HS-5 (cell line): ENCODE data around the gene NR1I2.

ENCODE experiments used
- DNase-seq: peaks from one replicate; pipeline ENCODE4 v3.0.0-alpha.2; 2012; ENCODE audit warnings: low read depth

NR1I2 gene

DNA sequence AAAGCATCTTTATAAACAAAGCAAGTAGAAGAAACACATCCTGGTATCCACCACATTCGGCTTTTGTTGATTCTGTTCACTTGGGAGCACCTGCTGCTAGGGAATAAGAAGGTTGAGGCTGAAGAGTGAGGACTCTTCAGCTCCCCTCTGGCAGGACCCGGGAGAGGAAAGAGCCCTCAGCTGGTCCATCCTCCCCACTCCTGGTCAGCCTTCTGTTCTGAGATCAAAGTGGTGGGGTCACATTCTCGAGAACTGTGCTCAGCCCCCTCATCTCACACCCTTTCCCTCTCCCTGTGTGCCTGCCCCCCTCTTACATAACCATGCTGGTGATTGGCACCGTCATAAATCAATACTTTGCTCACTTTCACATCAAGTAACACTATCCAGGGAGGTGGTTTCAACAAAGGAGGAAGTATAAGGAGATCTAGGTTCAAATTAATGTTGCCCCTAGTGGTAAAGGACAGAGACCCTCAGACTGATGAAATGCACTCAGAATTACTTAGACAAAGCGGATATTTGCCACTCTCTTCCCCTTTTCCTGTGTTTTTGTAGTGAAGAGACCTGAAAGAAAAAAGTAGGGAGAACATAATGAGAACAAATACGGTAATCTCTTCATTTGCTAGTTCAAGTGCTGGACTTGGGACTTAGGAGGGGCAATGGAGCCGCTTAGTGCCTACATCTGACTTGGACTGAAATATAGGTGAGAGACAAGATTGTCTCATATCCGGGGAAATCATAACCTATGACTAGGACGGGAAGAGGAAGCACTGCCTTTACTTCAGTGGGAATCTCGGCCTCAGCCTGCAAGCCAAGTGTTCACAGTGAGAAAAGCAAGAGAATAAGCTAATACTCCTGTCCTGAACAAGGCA is at the start of gene NR1I2:
NR1I2 (plus strand) TSS at position 772 of the 869 bp plus-strand sequence.
- DNase-seq, result no peak

GRCh38 chr3:119733812-119734211 is 48.1 kb upstream of the NR1I2 start:
- DNase-seq, result no peak

DNA sequence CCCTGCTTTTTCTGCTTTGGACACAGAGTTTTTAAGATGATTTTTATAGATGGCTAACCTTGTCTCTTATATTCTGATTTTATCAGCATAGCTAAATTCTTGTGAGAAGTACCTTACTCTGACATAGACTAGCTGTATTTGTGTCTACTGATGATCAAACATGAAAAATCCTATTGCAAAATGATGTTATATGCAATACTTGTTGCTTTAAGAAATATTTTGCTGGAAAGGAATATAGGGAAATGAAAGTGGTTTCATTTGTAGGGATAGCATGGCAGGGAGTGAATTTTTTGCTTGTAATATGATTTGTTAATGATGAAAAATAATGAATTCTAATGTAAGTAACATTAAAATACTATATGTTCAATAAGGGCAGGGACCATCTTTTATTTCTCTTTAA is 43.2 kb upstream of the NR1I2 start:
- DNase-seq, result no peak

DNA sequence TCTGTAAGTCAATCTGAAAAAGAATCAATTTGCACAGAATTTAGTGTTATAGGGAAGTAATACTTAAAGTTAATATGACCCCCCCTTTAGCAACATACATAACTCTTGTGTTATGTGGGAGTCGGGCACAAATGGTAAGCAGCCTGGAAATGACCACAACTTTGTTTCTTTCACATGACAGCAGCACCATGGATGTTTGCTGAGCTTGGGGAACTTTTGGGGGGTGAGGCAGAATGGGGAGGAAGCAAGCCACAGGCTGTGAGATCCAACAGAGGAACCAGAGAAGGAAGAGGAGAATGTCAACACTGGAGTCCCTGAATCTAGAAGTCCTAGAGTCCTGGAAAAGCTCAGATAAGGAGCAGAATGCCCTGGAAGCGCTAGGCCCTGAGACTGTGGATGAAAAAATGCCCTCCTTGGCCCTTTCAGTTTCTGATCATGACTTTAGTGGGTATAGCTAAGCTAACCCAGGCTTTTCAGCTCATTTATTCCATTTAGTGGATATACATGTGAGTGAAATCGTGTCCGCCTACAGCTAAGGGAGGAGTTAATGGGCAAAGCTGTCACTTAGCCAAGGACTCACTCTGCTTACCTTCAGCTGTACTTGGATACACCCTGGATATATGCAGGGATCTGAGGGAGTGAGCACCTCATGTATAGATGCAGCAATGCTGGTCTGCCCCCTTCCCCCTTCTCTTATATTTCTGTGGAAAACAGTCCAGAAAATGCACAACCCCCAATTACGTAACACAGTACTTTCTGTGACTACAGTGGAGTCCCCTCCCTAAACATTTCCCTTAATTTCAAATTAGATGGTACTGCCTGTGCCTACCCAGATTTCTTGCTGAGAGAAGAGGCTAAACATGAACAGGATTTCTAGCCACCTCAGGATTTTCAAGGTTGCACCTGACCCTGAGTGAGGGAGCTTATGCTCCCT is 40.0 kb upstream of the NR1I2 start:
- no peak for DNase-seq

DNA sequence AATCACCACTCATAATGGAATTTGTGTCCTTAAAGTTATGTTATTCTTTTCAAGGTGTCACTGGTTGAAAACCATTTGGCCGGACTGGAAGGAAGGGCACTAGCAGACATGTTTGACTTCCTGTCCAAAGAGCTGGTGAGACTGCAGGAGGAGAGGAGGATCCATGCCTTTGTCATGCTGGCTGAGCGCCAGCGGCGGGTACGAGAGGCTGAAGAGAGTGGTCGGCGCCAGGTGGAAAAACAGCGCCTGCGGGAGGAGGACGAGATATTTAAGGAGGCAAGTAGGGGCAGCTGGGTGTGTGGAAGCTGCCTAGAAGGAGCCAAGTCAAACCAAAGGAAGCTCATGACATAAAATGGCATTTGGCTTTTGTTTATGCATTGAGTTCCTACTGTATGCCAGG is 38.0 kb upstream of the NR1I2 start:
- no peak for DNase-seq

- no peak for DNase-seq
Measured at GRCh38 chr3:119745942-119746341, 36.0 kb upstream of the NR1I2 start.

GRCh38 chr3:119746423-119746822 is 35.5 kb upstream of the NR1I2 start:
- no peak for DNase-seq

DNA sequence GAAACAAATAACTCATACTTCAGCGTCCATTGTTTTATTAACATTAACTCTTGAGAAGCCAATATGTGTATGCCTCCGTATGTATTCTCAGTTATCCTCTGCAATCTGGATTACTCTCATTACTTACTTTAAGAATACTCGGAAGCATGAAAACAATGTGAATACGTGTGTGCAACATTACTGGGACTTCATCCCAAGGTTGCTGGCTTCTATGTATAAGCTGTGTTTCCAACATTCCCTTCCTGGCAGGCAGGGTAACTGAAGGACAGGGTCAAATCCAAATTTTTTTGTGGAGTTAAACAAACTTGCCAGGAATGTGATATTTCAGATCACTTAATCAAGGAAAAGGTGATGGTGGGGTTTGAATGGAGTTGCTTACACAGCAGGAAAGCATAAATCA is 34.5 kb upstream of the NR1I2 start:
- no peak for DNase-seq

GRCh38 chr3:119748991-119749390 is 32.9 kb upstream of the NR1I2 start:
- no peak for DNase-seq

- DNase-seq, result no peak
Measured at GRCh38 chr3:119751423-119751822, 30.5 kb upstream of the NR1I2 start.

GRCh38 chr3:119759962-119760361 is 21.9 kb upstream of the NR1I2 start:
- DNase-seq, result no peak

DNA sequence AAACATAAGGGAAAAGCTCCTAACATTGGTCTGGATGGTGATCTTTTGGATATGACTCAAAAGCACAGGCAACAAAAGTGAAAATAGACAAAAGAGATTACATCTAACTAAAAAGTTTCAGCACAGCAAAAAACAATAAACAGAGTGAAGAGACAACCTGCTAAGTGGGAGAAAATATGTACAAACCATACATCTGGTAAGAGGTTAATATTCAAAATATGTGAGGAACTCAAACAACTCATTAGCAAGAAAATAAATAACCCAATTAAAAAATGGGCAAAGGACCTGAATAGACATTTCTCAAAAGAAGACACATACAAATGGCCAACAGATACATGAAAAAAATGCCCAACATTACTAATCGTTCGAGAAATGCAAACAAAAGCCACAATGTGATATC is 19.0 kb upstream of the NR1I2 start:
- DNase-seq, result no peak

DNA sequence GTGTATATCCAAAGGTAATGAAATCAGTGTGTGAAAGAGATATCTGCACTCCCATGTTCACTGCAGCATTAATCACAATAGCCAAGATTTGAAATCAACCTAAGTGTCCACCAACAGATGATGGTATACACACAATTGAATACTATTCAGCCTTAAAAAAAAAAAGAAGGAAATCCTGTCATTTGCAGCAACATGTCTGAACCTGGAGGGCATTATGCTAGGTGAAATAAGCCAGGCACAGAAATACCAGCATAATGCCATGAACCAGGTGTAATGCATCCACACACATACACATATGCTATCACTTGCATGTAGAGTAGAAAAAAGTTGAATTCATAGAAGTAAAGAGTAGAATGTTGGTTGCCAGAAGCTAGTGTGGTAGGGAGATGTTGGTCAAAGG is 18.4 kb upstream of the NR1I2 start:
- DNase-seq, result no peak

- DNase-seq, result no peak
Measured at GRCh38 chr3:119765239-119765638, 16.7 kb upstream of the NR1I2 start.

- DNase-seq, result no peak
Measured at GRCh38 chr3:119767936-119768601, 13.8 kb upstream of the NR1I2 start.

DNA sequence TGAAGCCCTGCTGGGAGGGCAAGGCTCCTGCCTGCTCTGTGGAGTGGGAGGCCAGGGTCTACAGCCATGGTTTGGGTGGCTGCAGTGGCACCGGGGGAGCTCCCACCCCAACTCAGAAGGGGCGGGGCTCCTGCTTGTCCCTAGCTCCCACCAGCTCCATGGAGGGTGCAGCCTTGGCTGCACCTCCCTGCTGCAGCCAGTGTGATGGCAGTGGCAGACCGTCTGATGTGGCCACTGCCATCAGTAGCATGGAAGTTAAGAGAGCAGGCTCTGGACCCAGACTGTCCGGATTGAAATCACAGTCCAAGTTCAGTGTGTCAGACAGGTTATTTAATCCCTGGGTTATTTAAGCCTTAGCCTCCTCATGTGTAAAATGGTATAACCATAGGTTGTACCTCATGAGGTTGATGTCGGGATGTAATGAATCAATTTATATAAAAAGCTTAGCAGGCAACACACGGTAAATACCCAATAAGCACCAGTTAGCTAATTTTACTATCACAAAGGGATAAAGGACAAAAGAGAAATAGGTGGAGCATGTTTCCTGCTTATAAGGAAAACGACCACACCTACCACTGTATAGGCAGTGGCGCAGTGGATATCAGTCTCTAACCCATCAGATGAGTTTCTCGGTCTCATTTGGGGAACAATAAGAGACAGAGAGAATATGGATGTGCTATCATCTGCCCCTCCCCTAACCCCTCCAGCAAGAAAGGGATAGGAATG is 13.1 kb upstream of the NR1I2 start:
- DNase-seq, result no peak

DNA sequence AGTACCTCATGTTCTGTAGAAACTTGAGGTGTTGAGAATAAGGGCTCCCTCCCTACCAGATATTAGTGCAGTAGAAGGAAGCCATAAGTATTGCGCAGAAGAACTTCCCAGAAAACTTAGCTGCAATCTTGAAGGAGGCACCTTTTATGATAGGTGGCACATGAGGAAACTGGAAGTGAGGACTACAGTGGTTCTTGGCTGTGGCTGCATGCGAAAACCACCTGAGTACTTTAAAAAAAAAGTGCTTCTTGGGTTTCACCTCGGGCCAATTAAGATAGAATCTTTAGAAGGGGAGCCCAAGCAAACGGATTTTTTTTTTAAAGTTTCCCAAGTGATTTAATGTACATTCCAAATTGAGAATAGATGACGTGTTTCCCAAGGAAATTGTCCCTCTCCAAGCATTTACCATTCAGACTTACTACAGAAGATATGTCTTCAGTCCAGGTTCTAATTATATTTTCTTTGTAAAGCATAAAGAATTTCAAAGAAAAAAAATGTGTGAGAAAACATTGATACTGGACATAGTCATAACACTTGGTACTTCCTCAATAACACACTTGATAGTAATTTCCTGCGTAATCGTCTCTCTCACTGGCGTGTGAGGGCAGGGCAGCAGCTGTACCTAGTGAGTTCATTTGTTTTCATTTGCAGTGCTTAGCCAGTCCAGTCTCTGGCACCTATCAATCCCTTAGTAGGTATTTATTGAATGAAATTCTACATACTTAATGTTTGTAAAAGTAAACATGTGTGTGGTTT is 12.3 kb upstream of the NR1I2 start:
- no peak for DNase-seq

GRCh38 chr3:119774444-119774843 is 7.5 kb upstream of the NR1I2 start:
- DNase-seq, result no peak

- no peak for DNase-seq
Measured at GRCh38 chr3:119776304-119776703, 5.6 kb upstream of the NR1I2 start.

GRCh38 chr3:119778176-119778575 is 3.7 kb upstream of the NR1I2 start:
- DNase-seq, result no peak

DNA sequence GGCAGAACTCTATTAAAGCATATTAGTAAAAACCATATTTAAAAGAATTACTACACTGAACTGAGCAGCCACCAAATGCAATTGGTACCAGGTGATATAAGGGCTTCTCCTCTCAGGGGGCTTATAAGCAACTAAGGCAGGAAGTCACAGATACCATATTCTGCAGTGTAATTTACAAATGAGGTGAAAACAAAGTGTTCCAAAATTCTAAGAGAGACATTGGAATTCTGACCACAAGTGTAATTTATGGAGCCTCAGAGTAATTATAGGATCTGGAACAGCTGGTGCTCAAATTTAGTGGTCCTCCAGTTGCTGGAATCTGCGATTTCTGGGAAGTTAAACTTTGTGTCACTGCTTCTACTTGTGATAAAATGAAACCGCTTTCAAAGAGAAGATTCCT is 3.1 kb upstream of the NR1I2 start:
- DNase-seq, result no peak
